IMR-90 (cell line): ENCODE results near the gene GSTT2B.
"Not testable (repeated sequence)": the region's sequence is repeated elsewhere in the genome, so short reads cannot be mapped to it uniquely, and the experiment has no call there.

Experiments
- CEBPB ChIP-seq: IDR thresholded peaks from 2 replicates; pipeline ENCODE4 v1.6.1; 2012; ENCODE audit warnings: low read depth, low read length, improper control_type of control experiment
- CTCF ChIP-seq: conservative IDR thresholded peaks from 2 replicates; pipeline ENCODE4 v1.5.1; 2012; ENCODE audit warnings: mild to moderate bottlenecking, low read depth, low read length, improper control_type of control experiment
- ELK1 ChIP-seq: fragments of 150-350 bp; IDR thresholded peaks from 2 replicates; pipeline ENCODE4 v1.6.1; 2016; ENCODE audit warnings: low read depth, mild to moderate bottlenecking, low read length, moderate library complexity, borderline replicate concordance
- MAFK ChIP-seq: IDR thresholded peaks from 2 replicates; pipeline ENCODE4 v1.6.1; 2012; ENCODE audit warnings: low read depth, low read length, improper control_type of control experiment
- MAZ ChIP-seq: IDR thresholded peaks from 2 replicates; pipeline ENCODE4 v1.6.1; 2012; ENCODE audit warnings: low read depth, mild to moderate bottlenecking, low read length, improper control_type of control experiment, moderate library complexity, borderline replicate concordance
- POLR2A ChIP-seq: IDR thresholded peaks from 2 replicates; pipeline ENCODE4 v1.6.1; 2012; ENCODE audit warnings: mild to moderate bottlenecking, low read depth, low read length
- RAD21 ChIP-seq: IDR thresholded peaks from 2 replicates; pipeline ENCODE4 v1.6.1; 2012; ENCODE audit warnings: low read length, improper control_type of control experiment
- RCOR1 ChIP-seq: IDR thresholded peaks from 2 replicates; pipeline ENCODE4 v1.6.1; 2012; ENCODE audit warnings: mild to moderate bottlenecking, low read length, improper control_type of control experiment; ENCODE audit not compliant: insufficient replicate concordance
- TF ChIP-seq, protein P1 (sequence below): fragments of 150-350 bp; IDR thresholded peaks from 2 replicates; pipeline ENCODE4 v1.6.1; 2017; ENCODE audit warnings: mild to moderate bottlenecking, antibody characterized with exemption, low read length, low read depth

DNA sequence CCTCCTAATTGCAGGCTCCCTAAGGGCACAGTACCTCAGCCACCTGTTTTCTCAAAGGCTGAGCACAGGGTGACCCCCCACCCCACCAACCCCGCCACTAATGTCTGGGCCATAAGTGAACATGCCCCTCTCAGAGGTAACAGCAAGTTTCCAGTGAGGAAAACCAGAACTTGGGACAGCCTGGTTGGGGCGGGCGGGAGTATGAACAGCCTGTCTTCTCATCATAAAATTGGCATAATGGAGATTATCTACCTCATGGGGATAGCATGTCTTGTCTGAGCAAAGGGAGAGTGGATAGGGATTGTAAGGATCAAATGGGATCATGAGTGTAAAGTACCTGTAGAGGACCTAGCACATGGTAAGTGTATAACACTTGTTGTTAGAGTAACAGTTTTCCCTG lies 10.9 kb upstream of the GSTT2B start:
- not testable (repeated sequence) for TF ChIP-seq CTCF, POLR2A, ELK1, RCOR1, MAZ, RAD21, CEBPB, MAFK
- TF ChIP-seq, protein P1, sequence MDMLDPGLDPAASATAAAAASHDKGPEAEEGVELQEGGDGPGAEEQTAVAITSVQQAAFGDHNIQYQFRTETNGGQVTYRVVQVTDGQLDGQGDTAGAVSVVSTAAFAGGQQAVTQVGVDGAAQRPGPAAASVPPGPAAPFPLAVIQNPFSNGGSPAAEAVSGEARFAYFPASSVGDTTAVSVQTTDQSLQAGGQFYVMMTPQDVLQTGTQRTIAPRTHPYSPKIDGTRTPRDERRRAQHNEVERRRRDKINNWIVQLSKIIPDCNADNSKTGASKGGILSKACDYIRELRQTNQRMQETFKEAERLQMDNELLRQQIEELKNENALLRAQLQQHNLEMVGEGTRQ = not testable (repeated sequence)
